Cardiac fibroblast (primary cell): ENCODE data around the gene SNAP29.
"Not testable (repeated sequence)": the region's sequence is repeated elsewhere in the genome, so short reads cannot be mapped to it uniquely, and the experiment has no call there.

ENCODE experiments used
- DNase-seq, 2 donors: peaks; one replicate each; pipeline versions ENCODE4 v3.0.0 to v3.0.0-alpha.2; 2010; ENCODE audit warnings: low read depth in 2 of 2
- H3K4me3 ChIP-seq, 2 donors: replicated peaks in 1 of 2; 1 replicate in 1 of 2; 2 replicates in 1 of 2; pipeline ENCODE4 v1.5.1; 2011; ENCODE audit warnings: low read depth in 2 of 2, low read length in 2 of 2, mild to moderate bottlenecking in 2 of 2, moderate library complexity in 1 of 2
- TF ChIP-seq, protein P1 (sequence below): IDR thresholded peaks from one replicate; pipeline ENCODE4 v1.5.1; 2011; ENCODE audit warnings: low read depth, mild to moderate bottlenecking, low read length, inconsistent platforms

Gene SNAP29

GRCh38 chr22:20885017-20885556 is 26.3 kb downstream of the SNAP29 start:
- no peak for DNase-seq
- TF ChIP-seq, protein P1, sequence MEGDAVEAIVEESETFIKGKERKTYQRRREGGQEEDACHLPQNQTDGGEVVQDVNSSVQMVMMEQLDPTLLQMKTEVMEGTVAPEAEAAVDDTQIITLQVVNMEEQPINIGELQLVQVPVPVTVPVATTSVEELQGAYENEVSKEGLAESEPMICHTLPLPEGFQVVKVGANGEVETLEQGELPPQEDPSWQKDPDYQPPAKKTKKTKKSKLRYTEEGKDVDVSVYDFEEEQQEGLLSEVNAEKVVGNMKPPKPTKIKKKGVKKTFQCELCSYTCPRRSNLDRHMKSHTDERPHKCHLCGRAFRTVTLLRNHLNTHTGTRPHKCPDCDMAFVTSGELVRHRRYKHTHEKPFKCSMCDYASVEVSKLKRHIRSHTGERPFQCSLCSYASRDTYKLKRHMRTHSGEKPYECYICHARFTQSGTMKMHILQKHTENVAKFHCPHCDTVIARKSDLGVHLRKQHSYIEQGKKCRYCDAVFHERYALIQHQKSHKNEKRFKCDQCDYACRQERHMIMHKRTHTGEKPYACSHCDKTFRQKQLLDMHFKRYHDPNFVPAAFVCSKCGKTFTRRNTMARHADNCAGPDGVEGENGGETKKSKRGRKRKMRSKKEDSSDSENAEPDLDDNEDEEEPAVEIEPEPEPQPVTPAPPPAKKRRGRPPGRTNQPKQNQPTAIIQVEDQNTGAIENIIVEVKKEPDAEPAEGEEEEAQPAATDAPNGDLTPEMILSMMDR: no peak

DNA sequence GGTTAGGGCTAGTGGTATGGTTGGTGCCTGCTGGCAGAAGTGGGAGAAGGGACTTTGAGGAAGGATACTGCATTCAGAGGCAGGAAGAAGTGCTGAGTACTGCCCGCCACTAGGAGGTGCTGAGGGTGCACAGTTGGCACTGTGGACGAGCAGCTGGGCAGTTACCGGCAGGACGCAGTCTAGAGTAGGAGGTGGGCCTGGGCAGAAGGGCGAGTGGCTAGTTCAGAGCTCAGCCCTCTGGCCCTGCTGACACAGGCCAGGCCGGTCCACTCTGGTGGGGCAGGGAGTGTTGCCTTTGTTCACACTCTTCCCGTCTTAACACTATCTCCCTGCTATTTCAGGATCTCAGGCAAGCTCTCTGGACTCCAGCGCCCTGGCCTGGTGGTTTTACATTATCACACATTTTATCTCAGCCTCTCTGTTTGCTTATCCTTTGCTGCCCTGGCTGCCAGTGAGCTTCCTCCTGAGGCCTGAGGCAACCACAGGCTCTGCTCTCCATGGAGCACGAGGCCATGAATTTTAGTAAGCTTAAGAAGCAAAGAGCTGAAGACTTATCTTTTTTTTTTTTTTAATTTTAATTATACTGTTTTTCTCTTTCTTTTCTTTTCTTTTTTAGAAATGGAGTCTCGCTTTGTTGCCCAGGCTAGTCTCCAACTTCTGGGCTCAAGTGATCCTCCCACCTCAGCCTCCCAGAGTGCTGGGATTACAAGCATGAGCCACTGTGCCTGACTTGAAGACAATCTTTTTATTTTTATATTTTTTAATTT is 26.9 kb downstream of the SNAP29 start:
- DNase-seq: peak; percentile 85 to 93
- TF ChIP-seq, protein P1: peak; percentile 97

More at GRCh38 chr22:20885017-20885556, 26.3 kb downstream of the SNAP29 start:
- H3K4me3 ChIP-seq: no peak overlapping the region

DNA sequence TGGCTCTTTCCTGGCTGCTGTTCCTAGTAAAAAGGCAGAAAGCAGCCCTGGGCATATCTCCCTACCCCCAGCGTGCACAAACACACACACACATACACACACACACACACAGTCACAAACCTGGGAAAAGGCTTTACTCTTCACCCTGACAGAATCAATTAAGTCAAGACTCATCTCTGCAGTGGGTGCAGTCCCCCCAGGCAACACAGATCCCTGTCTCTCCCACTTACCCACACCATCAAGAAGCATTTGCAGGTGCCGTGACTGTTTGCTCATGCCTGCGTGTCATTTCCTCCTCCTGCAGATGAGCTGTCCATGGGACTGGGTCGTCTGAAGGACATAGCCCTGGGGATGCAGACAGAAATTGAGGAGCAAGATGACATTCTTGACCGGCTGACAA is 28.6 kb downstream of the SNAP29 start:
- no peak for DNase-seq

More for the DNA sequence above, 26.9 kb downstream of the SNAP29 start:
- no peak overlapping the region for H3K4me3 ChIP-seq

GRCh38 chr22:20889025-20889704 is 30.4 kb downstream of the SNAP29 start:
- TF ChIP-seq, protein P1: no peak
- no peak for DNase-seq
- no peak overlapping the region for H3K4me3 ChIP-seq

More for the DNA sequence above, 28.6 kb downstream of the SNAP29 start:
- H3K4me3 ChIP-seq: no peak overlapping the region
- TF ChIP-seq, protein P1: no peak

DNA sequence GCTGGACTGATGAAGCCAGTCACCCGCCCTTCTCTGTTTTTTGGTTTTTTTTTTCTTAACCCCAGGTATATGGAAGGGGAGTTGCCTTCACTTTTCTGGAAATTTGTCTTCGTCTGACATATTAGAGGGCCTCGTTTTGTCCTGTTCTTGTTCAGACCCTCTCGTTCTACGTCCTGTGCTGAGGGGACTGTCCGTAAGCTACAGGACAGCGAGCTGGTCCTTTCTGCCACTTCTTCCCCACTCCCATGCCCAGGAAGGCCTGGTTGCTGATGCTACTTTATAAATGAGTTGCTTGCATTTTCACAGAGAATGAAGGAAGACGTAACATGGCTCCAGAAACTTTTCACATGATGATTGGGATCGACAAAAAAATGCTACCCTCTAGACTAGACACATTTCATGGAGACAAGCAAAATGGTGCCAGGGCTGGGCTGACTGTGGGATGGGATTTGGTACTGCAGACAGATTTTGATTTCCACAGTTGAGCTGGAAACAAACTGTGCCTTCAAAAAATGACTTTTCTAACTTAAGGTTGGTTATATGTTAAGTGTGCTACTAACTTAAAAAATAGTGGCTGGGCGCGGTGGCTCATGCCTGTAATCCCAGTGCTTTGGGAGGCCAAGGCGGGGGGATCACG is 31.2 kb downstream of the SNAP29 start:
- H3K4me3 ChIP-seq: no peak overlapping the region
- TF ChIP-seq, protein P1: no peak
- DNase-seq: no peak

GRCh38 chr22:20890975-20891374 is 32.2 kb downstream of the SNAP29 start:
- DNase-seq: no peak
- H3K4me3 ChIP-seq: no peak overlapping the region
- TF ChIP-seq, protein P1: no peak

- H3K4me3 ChIP-seq, DNase-seq: not testable (repeated sequence)
Measured at GRCh38 chr22:20897737-20898136, 38.9 kb downstream of the SNAP29 start.
